Mucosa of descending colon (tissue), 3 donors: ENCODE data around the gene ZNF841. TPM values are rescaled to one million over a fixed set of nuclear protein-coding genes. Genes with fewer than 3 reads are reported as not detected.

ENCODE experiments used
- ATAC-seq: fragments of 200-7000 bp; cut with Tn5 transposase; one replicate; pipeline ENCODE4 v1.9.1; 2020; ENCODE audit warnings: mild to moderate bottlenecking, moderate library complexity
- DNase-seq, 3 donors: peaks; one replicate each; pipeline ENCODE4 v3.0.0-alpha.2; 2020
- H3K36me3 ChIP-seq: fragments of 200-600 bp; one replicate; pipeline ENCODE4 v1.8.0; 2021; ENCODE audit warnings: low read depth, mild to moderate bottlenecking
- H3K4me1 ChIP-seq: fragments of 200-600 bp; one replicate; pipeline ENCODE4 v1.8.0; 2021; ENCODE audit warnings: low read depth, mild to moderate bottlenecking
- H3K4me3 ChIP-seq: fragments of 200-600 bp; one replicate; pipeline ENCODE4 v1.8.0; 2021; ENCODE audit warnings: mild to moderate bottlenecking
- H3K9me3 ChIP-seq: fragments of 200-600 bp; one replicate; pipeline ENCODE4 v1.8.0; 2021; ENCODE audit warnings: mild to moderate bottlenecking
- intact Hi-C, 2 donors: fragments of 100-400 bp; cut with DNase I in 1 of 2; cut with micrococcal nuclease in 1 of 2; formaldehyde crosslinking; loops; one replicate each; pipeline versions ENCODE4 v1.11.0 to v1.11.1; 2022; cut with DNase I, micrococcal nuclease
- total RNA-seq, 3 donors: library from RNA; stranded (reverse); fragmentation: NEBNext Ultra II Directional in 2 of 3; extraction: Animal tissue kit (Norgen Biotek cat#: 25700) in 2 of 3; gene quantifications; one replicate each; pipeline versions ENCODE4 v1.2.1 to v1.2.4, GENCODE V29; 2021 to 2023
- TF ChIP-seq, protein P1 (sequence below): fragments of 200-600 bp; IDR thresholded peaks from one replicate; pipeline ENCODE4 v1.8.0; 2022; ENCODE audit warnings: antibody characterized with exemption, mild to moderate bottlenecking
- donor health status: DM: no; HTN: no; CAD: no; lungs with moderate emphysema.
- donor health status: DM: no; HTN: no; CAD: no.
- donor health status: DM: no; HTN: yes; CAD: no.

ZNF841 gene
- total RNA-seq, 3 donors from 2014 or later: 13.4 to 22.4 (median 20.1) TPM

DNA sequence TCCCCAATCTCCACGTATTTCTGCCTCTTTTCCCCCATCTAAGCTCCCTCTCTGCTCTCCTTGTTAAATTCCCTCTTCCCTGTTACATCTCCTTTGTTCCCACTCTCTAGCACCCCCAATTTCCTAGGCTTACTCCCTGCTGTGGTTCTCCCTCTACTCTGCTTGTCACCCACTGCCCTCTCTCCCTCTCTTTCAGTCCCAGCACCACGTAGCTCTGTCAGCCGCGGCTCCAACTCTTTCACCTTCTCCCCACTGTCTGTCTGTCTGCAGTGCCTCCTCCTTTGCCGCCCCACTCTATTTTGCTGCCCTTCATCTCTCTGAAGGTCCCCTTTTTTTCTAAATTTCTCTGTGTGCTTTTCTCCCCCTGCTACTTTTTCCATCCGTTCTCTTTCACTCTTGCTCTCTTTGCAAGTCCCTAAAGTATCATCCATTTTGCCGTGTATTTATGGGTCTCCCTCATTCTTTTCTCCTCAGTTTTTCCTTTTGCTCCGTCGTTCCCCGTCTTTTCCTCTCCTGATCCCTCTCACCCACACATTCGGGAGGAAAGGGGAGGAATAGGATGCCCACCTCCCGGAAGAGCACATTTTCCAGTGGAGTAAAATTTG lies 937 bp downstream of the ZNF841 start:
- Histone ChIP-seq H3K9me3 (peaks cover 66% of the 10 kb centered on the region), H3K4me3 (peak overlapping the region; percentile 67), H3K36me3 (no peaks in the 10 kb centered on the region), H3K4me1 (peaks cover 9% of the 10 kb centered on the region)
- intact Hi-C loops: no loop called here
- ATAC-seq (peak; percentile 6), DNase-seq (no peak)
- TF ChIP-seq, protein P1, sequence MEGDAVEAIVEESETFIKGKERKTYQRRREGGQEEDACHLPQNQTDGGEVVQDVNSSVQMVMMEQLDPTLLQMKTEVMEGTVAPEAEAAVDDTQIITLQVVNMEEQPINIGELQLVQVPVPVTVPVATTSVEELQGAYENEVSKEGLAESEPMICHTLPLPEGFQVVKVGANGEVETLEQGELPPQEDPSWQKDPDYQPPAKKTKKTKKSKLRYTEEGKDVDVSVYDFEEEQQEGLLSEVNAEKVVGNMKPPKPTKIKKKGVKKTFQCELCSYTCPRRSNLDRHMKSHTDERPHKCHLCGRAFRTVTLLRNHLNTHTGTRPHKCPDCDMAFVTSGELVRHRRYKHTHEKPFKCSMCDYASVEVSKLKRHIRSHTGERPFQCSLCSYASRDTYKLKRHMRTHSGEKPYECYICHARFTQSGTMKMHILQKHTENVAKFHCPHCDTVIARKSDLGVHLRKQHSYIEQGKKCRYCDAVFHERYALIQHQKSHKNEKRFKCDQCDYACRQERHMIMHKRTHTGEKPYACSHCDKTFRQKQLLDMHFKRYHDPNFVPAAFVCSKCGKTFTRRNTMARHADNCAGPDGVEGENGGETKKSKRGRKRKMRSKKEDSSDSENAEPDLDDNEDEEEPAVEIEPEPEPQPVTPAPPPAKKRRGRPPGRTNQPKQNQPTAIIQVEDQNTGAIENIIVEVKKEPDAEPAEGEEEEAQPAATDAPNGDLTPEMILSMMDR: no peak

DNA sequence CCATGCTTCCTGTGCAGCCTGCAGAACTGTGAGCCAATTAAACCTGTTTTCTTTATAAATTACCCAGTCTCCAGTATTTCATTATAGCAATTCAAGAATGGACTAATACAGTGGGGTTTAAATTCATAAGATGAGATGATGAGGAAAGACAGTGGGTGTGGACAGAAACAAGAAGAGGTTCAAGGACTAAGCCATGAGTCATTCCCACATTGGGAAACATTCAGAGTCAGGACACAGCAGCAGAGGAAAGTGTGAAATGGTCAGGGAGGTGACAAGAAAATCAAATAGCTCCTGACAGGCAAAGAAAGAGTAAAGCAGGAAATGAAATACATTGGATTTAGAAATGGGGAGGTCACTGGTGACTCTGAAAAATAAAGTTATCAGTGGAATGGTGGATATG lies 9.1 kb downstream of the ZNF841 start:
- DNase-seq (no peak), ATAC-seq (no peak)
- H3K9me3 ChIP-seq: peaks cover 80% of the 10 kb centered on the region
- H3K4me1 ChIP-seq: no peaks in the 10 kb centered on the region
- intact Hi-C loops: no loop called here
- H3K4me3 ChIP-seq: no peak overlapping the region
- TF ChIP-seq, protein P1: no peak
- H3K36me3 ChIP-seq: no peaks in the 10 kb centered on the region

DNA sequence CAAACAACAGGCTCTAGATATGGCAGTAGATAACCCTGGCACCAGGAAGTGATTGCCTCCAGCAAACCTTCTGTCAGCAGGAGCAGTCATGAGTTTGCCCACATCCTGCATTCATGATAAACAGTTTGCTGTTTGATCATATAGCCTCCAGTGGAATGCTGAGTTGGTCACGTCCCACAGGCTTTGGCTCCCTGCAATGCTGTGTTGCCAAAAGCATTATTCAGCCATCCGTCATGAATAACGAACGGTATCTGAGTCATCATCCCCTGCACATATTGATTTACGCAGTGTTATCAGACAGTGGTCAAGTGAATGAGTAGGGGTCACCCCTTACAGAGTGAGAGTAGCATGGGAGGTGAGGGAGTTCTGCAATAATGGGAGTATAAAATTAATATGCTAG lies 25.1 kb downstream of the ZNF841 start:
- ATAC-seq (no peak), DNase-seq (no peak)
- TF ChIP-seq, protein P1: no peak
- intact Hi-C loops: no loop called here
- peaks cover 100% of the 10 kb centered on the region for H3K9me3 ChIP-seq
- H3K36me3 ChIP-seq: peaks cover 43% of the 10 kb centered on the region
- no peak overlapping the region for H3K4me3 ChIP-seq
- H3K4me1 ChIP-seq: no peaks in the 10 kb centered on the region

DNA sequence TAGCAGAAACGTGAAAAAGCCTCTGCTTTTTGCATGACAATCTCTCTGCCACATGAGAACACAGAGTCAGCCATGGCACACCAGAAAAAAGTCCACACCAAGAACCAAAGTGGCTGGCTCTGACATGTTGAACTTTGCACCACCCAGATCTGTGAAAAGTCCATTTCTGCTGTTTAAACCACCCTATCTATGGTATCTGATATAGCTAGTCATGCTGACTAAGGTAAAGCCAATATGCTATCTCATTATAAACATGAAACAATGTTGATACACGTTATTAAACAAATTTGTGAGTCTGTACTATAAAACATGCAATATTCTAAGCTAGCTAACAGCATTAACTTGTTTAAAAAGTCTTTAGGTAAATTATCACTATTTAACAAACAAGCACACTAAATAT lies 25.9 kb downstream of the ZNF841 start:
- Histone ChIP-seq H3K36me3 (peaks cover 36% of the 10 kb centered on the region), H3K4me3 (no peak overlapping the region), H3K4me1 (no peaks in the 10 kb centered on the region), H3K9me3 (peaks cover 100% of the 10 kb centered on the region)
- TF ChIP-seq, protein P1: no peak
- no peak for ATAC-seq
- intact Hi-C loops: no loop called here
- no peak for DNase-seq

DNA sequence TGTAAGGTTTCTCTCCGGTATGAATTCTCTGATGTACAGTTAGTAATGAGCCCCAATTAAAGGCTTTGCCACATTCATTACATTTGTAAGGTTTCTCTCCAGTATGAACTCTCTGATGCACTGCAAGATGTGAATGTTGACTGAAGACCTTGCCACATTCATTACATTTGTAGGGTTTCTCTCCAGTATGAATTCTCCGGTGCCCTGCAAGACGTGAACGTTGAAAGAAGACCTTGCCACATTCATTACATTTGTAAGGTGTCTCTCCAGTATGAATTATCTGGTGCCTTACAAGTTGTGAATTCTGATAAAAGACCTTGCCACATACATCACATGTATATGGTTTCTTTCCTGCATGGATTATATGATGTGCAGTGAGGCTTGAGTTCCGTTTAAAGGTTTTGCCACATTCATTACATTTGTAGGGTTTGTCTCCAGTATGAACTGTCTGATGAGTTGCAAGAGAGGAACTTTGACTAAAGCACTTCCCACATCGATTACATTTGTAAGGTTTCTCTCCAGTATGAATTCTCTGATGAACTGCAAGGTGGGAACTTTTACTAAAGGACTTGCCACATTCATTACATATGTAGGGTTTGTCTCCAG lies 29.2 kb downstream of the ZNF841 start:
- DNase-seq: no peak
- TF ChIP-seq, protein P1: no peak
- Histone ChIP-seq H3K4me1 (no peaks in the 10 kb centered on the region), H3K9me3 (peaks cover 99% of the 10 kb centered on the region), H3K4me3 (no peak overlapping the region), H3K36me3 (peaks cover 29% of the 10 kb centered on the region)
- no peak for ATAC-seq
- intact Hi-C loops: no loop called here
